HG02973 (cell line): ENCODE measurements around the gene OR8D1.

ENCODE experiments used
- ATAC-seq: cut with Tn5 transposase; IDR thresholded peaks from one replicate; pipeline ENCODE4 v1.9.1; 2021; ENCODE audit warnings: moderate library complexity; ENCODE audit not compliant: unreplicated experiment

OR8D1 gene

GRCh38 chr11:124313849-124314248 is at the start of gene OR8D1:
OR8D1 (minus strand) TSS chr11:124313949; CDS start chr11:124310766, 3,183 bp downstream.
- ATAC-seq = no peak

- no peak for ATAC-seq
Observed at GRCh38 chr11:124359566-124359965, 45.8 kb upstream of the OR8D1 start.

GRCh38 chr11:124346311-124346955 is 32.7 kb upstream of the OR8D1 start:
- ATAC-seq = no peak

- ATAC-seq = no peak
Observed at GRCh38 chr11:124344346-124344745, 30.6 kb upstream of the OR8D1 start.

- no peak for ATAC-seq
Observed at GRCh38 chr11:124340142-124340447, 26.3 kb upstream of the OR8D1 start.

GRCh38 chr11:124339396-124340141 is 25.8 kb upstream of the OR8D1 start:
- ATAC-seq = no peak

- no peak for ATAC-seq
Observed at GRCh38 chr11:124331873-124332272, 18.1 kb upstream of the OR8D1 start.

GRCh38 chr11:124329787-124330478 is 16.2 kb upstream of the OR8D1 start:
- peak; percentile 91 for ATAC-seq

- no peak for ATAC-seq
Observed at GRCh38 chr11:124327775-124328174, 14.0 kb upstream of the OR8D1 start.

GRCh38 chr11:124322356-124322755 is 8.6 kb upstream of the OR8D1 start:
- no peak for ATAC-seq

GRCh38 chr11:124320097-124320496 is 6.3 kb upstream of the OR8D1 start, which contains the start of gene OR8D2:
OR8D2 (minus strand) TSS chr11:124320197; CDS start chr11:124320197, 0 bp downstream.
- no peak for ATAC-seq

GRCh38 chr11:124315052-124315451 is 1.3 kb upstream of the OR8D1 start:
- no peak for ATAC-seq

GRCh38 chr11:124313131-124313530 is 618 bp downstream of the OR8D1 start:
- ATAC-seq = no peak

GRCh38 chr11:124311670-124312069 is 2.1 kb downstream of the OR8D1 start:
- ATAC-seq = no peak

- ATAC-seq = no peak
Observed at GRCh38 chr11:124311269-124311668, 2.5 kb downstream of the OR8D1 start.

GRCh38 chr11:124310721-124311120 is 3.0 kb downstream of the OR8D1 start:
- no peak for ATAC-seq

GRCh38 chr11:124307093-124307492 is 6.7 kb downstream of the OR8D1 start:
- no peak for ATAC-seq

- no peak for ATAC-seq
Observed at GRCh38 chr11:124302347-124303125, 11.2 kb downstream of the OR8D1 start.

- no peak for ATAC-seq
Observed at GRCh38 chr11:124301548-124301947, 12.2 kb downstream of the OR8D1 start.

GRCh38 chr11:124297921-124298320 is 15.8 kb downstream of the OR8D1 start:
- ATAC-seq = no peak

GRCh38 chr11:124296016-124296415 is 17.7 kb downstream of the OR8D1 start:
- no peak for ATAC-seq
